ENCODE results near the gene RASAL2. TPM values are rescaled to one million over a fixed set of nuclear protein-coding genes. Genes with fewer than 3 reads are reported as not detected.

Gene RASAL2
- total RNA-seq, 1 experiment from 2014 or later, result 22.2 TPM

DNA sequence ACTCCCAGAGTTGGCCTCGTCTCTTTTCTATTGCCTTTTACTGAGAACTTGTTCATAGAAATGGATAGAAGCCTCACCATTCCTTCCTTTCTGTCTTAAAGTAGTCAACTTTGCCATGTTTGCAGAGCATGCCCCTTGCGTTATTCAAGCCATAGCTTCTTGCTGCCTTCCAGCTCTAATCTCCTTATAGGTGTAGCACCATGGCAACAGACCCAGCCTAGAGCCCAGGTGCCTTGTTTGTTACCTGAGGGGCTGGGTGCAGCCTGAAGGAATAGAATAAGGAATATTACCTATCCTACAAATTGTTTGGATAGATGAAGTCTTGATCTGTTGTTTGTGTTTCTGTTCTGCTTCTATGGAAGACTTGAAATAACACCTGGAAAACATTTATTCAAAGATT is 343.0 kb downstream of the RASAL2 start:
- no peak overlapping the region for H2BK15ac ChIP-seq (ENCODE audit: low read depth, low read length)
- no peak overlapping the region for H3K4me2 ChIP-seq (ENCODE audit: insufficient read depth, insufficient read length, low read length)
- H2AFZ ChIP-seq (ENCODE audit: low read length), result no peak overlapping the region
- H3K27ac ChIP-seq (ENCODE audit: insufficient read length, low read depth, low read length), result no peak overlapping the region
- peaks cover 12 to 15% of the 10 kb centered on the region in 2 experiments for H3K4me1 Mint-ChIP-seq
- no peak overlapping the region for H3K27ac Mint-ChIP-seq
- H2BK5ac ChIP-seq (ENCODE audit: insufficient read length, low read length), result no peak overlapping the region
- H2BK20ac ChIP-seq (ENCODE audit: low read depth, low read length, poor library complexity, severe bottlenecking), result no peak overlapping the region
- H3K9me3 Mint-ChIP-seq, result no peaks in the 10 kb centered on the region
- H3K79me1 ChIP-seq (ENCODE audit: insufficient read depth, low read depth, low read length, poor library complexity, severe bottlenecking), result no peaks in the 10 kb centered on the region
- WGBS (ENCODE audit: extremely low coverage, insufficient read length, low lambda C conversion rate), result no CpG with 5 or more reads among the region's 2 CpGs
- H3K79me2 ChIP-seq (ENCODE audit: insufficient read depth, low read length), result no peaks in the 10 kb centered on the region
- no peak overlapping the region for H3K9ac ChIP-seq (ENCODE audit: extremely low read depth, insufficient read length, low read length)
- no peaks in the 10 kb centered on the region for H3K23me2 ChIP-seq (ENCODE audit: insufficient read length, low read depth, low read length, poor library complexity, severe bottlenecking)
- H3K4me1 ChIP-seq (ENCODE audit: insufficient read depth, low read length), result no peaks in the 10 kb centered on the region
- H3K36me3 Mint-ChIP-seq (ENCODE audit: insufficient read depth in 1 of 3, low read depth in 3 of 3), result peaks cover 7 to 8% (median 7%) of the 10 kb centered on the region in 3 experiments; a peak in 6 of 7 replicates
- no peak overlapping the region for H2AK5ac ChIP-seq (ENCODE audit: insufficient read length, low read length)
- no peaks in the 10 kb centered on the region for H3K27me3 Mint-ChIP-seq (ENCODE audit: low read depth)
- H3K14ac ChIP-seq (ENCODE audit: insufficient read depth, low read length), result no peak overlapping the region
- H4K8ac ChIP-seq (replicated peaks; ENCODE audit: insufficient read length, low read depth, low read length), result no peak overlapping the region
- no peak overlapping the region for H2BK12ac ChIP-seq (ENCODE audit: insufficient read length, low read depth, low read length)
- H3K4me3 Mint-ChIP-seq, result no peak overlapping the region
- no peak overlapping the region for H4K5ac ChIP-seq (ENCODE audit: insufficient read length, low read depth, low read length)
- no peak overlapping the region for H2BK120ac ChIP-seq (ENCODE audit: low read depth, low read length, poor library complexity, severe bottlenecking)
- no peaks in the 10 kb centered on the region for H4K20me1 ChIP-seq (ENCODE audit: control insufficient read depth, insufficient read depth, insufficient read length)
- no peak overlapping the region for H3K4ac ChIP-seq (ENCODE audit: low read depth, low read length)
- TF ChIP-seq, protein P1, sequence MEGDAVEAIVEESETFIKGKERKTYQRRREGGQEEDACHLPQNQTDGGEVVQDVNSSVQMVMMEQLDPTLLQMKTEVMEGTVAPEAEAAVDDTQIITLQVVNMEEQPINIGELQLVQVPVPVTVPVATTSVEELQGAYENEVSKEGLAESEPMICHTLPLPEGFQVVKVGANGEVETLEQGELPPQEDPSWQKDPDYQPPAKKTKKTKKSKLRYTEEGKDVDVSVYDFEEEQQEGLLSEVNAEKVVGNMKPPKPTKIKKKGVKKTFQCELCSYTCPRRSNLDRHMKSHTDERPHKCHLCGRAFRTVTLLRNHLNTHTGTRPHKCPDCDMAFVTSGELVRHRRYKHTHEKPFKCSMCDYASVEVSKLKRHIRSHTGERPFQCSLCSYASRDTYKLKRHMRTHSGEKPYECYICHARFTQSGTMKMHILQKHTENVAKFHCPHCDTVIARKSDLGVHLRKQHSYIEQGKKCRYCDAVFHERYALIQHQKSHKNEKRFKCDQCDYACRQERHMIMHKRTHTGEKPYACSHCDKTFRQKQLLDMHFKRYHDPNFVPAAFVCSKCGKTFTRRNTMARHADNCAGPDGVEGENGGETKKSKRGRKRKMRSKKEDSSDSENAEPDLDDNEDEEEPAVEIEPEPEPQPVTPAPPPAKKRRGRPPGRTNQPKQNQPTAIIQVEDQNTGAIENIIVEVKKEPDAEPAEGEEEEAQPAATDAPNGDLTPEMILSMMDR (conservative IDR thresholded peaks at IDR 0.05), result no peak
- no peak overlapping the region for H4K91ac ChIP-seq (ENCODE audit: insufficient read length, low read depth, low read length)
- no peak for DNase-seq
- H3K27me3 ChIP-seq (ENCODE audit: insufficient read depth, low read length), result no peaks in the 10 kb centered on the region
- H3K23ac ChIP-seq (ENCODE audit: insufficient read length, low read depth, low read length), result no peak overlapping the region
- no peaks in the 10 kb centered on the region for H3K9me3 ChIP-seq (ENCODE audit: control insufficient read depth, low read depth, low read length)
- H3T11ph ChIP-seq (ENCODE audit: low read length), result no peak overlapping the region
- no peak overlapping the region for H3K18ac ChIP-seq (ENCODE audit: insufficient read length, low read depth, low read length)
- no peak overlapping the region for H3K56ac ChIP-seq (ENCODE audit: insufficient read length, low read depth, low read length)
